HG02678 (cell line): ENCODE results near the gene STAP1.
A peak's percentile ranks its signal among the peaks of the same experiment; 100 is the strongest.

ENCODE experiments used
- ATAC-seq: cut with Tn5 transposase; IDR thresholded peaks from one replicate; pipeline ENCODE4 v1.9.1; 2021; ENCODE audit warnings: mild to moderate bottlenecking, moderate library complexity; ENCODE audit not compliant: unreplicated experiment

The STAP1 gene

GRCh38 chr4:67554096-67554495 lies 4.4 kb upstream of the STAP1 start:
- no peak for ATAC-seq

- no peak for ATAC-seq
Observed at GRCh38 chr4:67555447-67555846, 3.1 kb upstream of the STAP1 start.

- no peak for ATAC-seq
Observed at GRCh38 chr4:67556436-67556835, 2.1 kb upstream of the STAP1 start.

GRCh38 chr4:67565284-67565683 lies 6.8 kb downstream of the STAP1 start:
- ATAC-seq: no peak

- ATAC-seq: no peak
Observed at GRCh38 chr4:67566335-67566734, 7.8 kb downstream of the STAP1 start.

GRCh38 chr4:67568820-67569219 lies 10.3 kb downstream of the STAP1 start:
- ATAC-seq: no peak

- ATAC-seq: no peak
Observed at GRCh38 chr4:67570537-67570936, 12.0 kb downstream of the STAP1 start.

GRCh38 chr4:67571975-67572374 lies 13.4 kb downstream of the STAP1 start:
- ATAC-seq: no peak

GRCh38 chr4:67573193-67573592 lies 14.7 kb downstream of the STAP1 start:
- no peak for ATAC-seq

GRCh38 chr4:67575232-67576058 lies 16.9 kb downstream of the STAP1 start:
- ATAC-seq: peak; percentile 97

- ATAC-seq: no peak
Observed at GRCh38 chr4:67576059-67576466, 17.5 kb downstream of the STAP1 start.

- peak; percentile 39 for ATAC-seq
Observed at GRCh38 chr4:67576538-67576937, 18.0 kb downstream of the STAP1 start.

- ATAC-seq: peak; percentile 43
Observed at GRCh38 chr4:67580577-67580976, 22.1 kb downstream of the STAP1 start.

GRCh38 chr4:67581208-67581857 lies 22.8 kb downstream of the STAP1 start:
- ATAC-seq: peak; percentile 67

- no peak for ATAC-seq
Observed at GRCh38 chr4:67581913-67582312, 23.4 kb downstream of the STAP1 start.

- ATAC-seq: no peak
Observed at GRCh38 chr4:67584496-67584895, 26.0 kb downstream of the STAP1 start.

GRCh38 chr4:67587156-67587555 lies 28.6 kb downstream of the STAP1 start:
- no peak for ATAC-seq

- ATAC-seq: no peak
Observed at GRCh38 chr4:67593741-67594175, 35.2 kb downstream of the STAP1 start.

GRCh38 chr4:67603310-67604028 lies 44.9 kb downstream of the STAP1 start:
- no peak for ATAC-seq

GRCh38 chr4:67604029-67604381 lies 45.5 kb downstream of the STAP1 start:
- ATAC-seq: no peak

- no peak for ATAC-seq
Observed at GRCh38 chr4:67604749-67605148, 46.2 kb downstream of the STAP1 start.

GRCh38 chr4:67608027-67608426 lies 49.5 kb downstream of the STAP1 start:
- no peak for ATAC-seq
